Activated B cell treated with CpG ODN at 0.5 μM for 24 hours (primary cell): ENCODE results near the gene SGMS2. TPM values are rescaled to one million over a fixed set of nuclear protein-coding genes. Genes with fewer than 3 reads are reported as not detected.

Experiments
- ATAC-seq: fragments of 200-7000 bp; cut with Tn5 transposase; one replicate; pipeline ENCODE4 v1.10.0; 2021; ENCODE audit warnings: low read depth, mild to moderate bottlenecking, moderate library complexity
- CTCF ChIA-PET: fragments of 350-600 bp; sonication (Branson Sonifier 250); formaldehyde crosslinking; loops from one replicate; lab custom pipeline; 2021; ENCODE audit warnings: antibody characterized with exemption; lab: Charles Lee
- POLR2A ChIA-PET: fragments of 350-600 bp; sonication (Branson Sonifier 250); formaldehyde crosslinking; loops from one replicate; lab custom pipeline; 2021; ENCODE audit warnings: antibody characterized with exemption; lab: Charles Lee
- DNase-seq: peaks from one replicate; pipeline ENCODE4 v3.0.0; 2022
- H3K27ac Mint-ChIP-seq: one replicate; pipeline ENCODE4 v1.8.0; 2020; ENCODE audit warnings: mixed read lengths
- H3K27me3 Mint-ChIP-seq: one replicate; pipeline ENCODE4 v1.8.0; 2021; ENCODE audit warnings: mixed read lengths
- H3K36me3 Mint-ChIP-seq: one replicate; pipeline ENCODE4 v1.8.0; 2021; ENCODE audit warnings: low read depth, mixed read lengths
- H3K4me1 Mint-ChIP-seq: one replicate; pipeline ENCODE4 v1.8.0; 2021; ENCODE audit warnings: mixed read lengths
- H3K4me3 Mint-ChIP-seq: one replicate; pipeline ENCODE4 v1.8.0; 2020; ENCODE audit warnings: mild to moderate bottlenecking, mixed read lengths
- H3K9me3 Mint-ChIP-seq: one replicate; pipeline ENCODE4 v1.8.0; 2020; ENCODE audit warnings: mixed read lengths
- CTCF ChIP-seq: fragments of 200-600 bp; IDR thresholded peaks from one replicate; pipeline ENCODE4 v1.8.0; 2022; ENCODE audit warnings: antibody characterized with exemption, mild to moderate bottlenecking
- intact Hi-C: fragments of 100-400 bp; cut with micrococcal nuclease; formaldehyde crosslinking; loops from one replicate; pipeline ENCODE4 v1.15.1; 2024
- total RNA-seq: library from RNA; stranded (reverse); gene quantifications from 2 replicates; pipeline ENCODE4 v1.2.3, GENCODE V29; 2022

Gene SGMS2
- total RNA-seq, 1 donor from 2014 or later = not detected

GRCh38 chr4:107950746-107951540, 126.2 kb downstream of the SGMS2 start:
- Mint-ChIP-seq H3K9me3 (peaks cover 7% of the 10 kb centered on the region), H3K4me3 (no peak overlapping the region), H3K27ac (no peak overlapping the region), H3K27me3 (no peaks in the 10 kb centered on the region), H3K36me3 (peaks cover 66% of the 10 kb centered on the region), H3K4me1 (no peaks in the 10 kb centered on the region)
- DNase-seq (no peak), ATAC-seq (no peak)
- ChIA-PET POLR2A (no interaction called here), CTCF (no interaction called here)
- intact Hi-C loops = loop anchor here (5.0 kb wide), 1 partner anchor 36 kb away; the partner anchor contains the start of gene HADH
- TF ChIP-seq CTCF = no peak

GRCh38 chr4:107951551-107951950, 126.8 kb downstream of the SGMS2 start:
- DNase-seq = no peak
- Mint-ChIP-seq H3K4me1 (no peaks in the 10 kb centered on the region), H3K4me3 (no peak overlapping the region), H3K27ac (no peak overlapping the region), H3K27me3 (no peaks in the 10 kb centered on the region), H3K36me3 (peaks cover 65% of the 10 kb centered on the region), H3K9me3 (peaks cover 12% of the 10 kb centered on the region)
- ATAC-seq = no peak
- no peak for TF ChIP-seq CTCF
- ChIA-PET POLR2A (no interaction called here), CTCF (no interaction called here)
- intact Hi-C loops = loop anchor here (5.0 kb wide), 1 partner anchor 36 kb away; the partner anchor contains the start of gene HADH

GRCh38 chr4:107956011-107956410, 131.3 kb downstream of the SGMS2 start:
- ChIA-PET CTCF (no interaction called here), POLR2A (no interaction called here)
- ATAC-seq = no peak
- TF ChIP-seq CTCF = no peak
- Mint-ChIP-seq H3K4me1 (no peaks in the 10 kb centered on the region), H3K4me3 (no peak overlapping the region), H3K27me3 (peaks cover 6% of the 10 kb centered on the region), H3K9me3 (peaks cover 18% of the 10 kb centered on the region), H3K36me3 (peaks cover 30% of the 10 kb centered on the region), H3K27ac (no peak overlapping the region)
- DNase-seq = no peak
- intact Hi-C loops = no loop called here

Other genes starting within 250 kb of the SGMS2 start
- 31.8 and 34.2 TPM in 2 replicates for gene PAPSS1, start 104.7 kb upstream of the SGMS2 start, total RNA-seq
- gene CYP2U1, start 106.6 kb downstream of the SGMS2 start, total RNA-seq = 9.2 and 11.6 TPM in 2 replicates
- 21.2 and 22.8 TPM in 2 replicates for gene HADH, start 165.0 kb downstream of the SGMS2 start, total RNA-seq